HG02571 (cell line): ENCODE data around the gene GRM3.

Source experiments
- ATAC-seq: cut with Tn5 transposase; IDR thresholded peaks from one replicate; pipeline ENCODE4 v1.9.1; 2021; ENCODE audit warnings: mild to moderate bottlenecking, moderate library complexity; ENCODE audit not compliant: unreplicated experiment

Gene GRM3

DNA sequence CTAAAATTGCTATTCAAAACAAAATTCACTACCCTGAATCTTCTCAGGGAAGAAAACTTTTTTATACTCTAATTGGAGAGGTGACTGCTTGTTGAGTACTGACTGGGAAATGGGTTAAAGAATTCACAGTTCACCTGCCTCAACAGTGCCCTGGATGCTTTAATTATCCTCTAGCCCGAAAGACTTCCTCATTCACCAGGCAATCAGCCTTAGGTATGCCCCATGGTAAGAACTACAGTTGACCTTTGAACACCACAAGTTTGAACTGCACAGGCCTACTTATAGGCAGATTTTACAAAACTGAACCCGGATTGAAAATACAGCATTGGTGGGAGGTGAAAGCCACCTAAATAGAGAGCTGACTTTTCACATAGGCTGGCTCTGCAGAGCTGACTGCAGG lies 240.4 kb downstream of the GRM3 start:
- ATAC-seq, result no peak

DNA sequence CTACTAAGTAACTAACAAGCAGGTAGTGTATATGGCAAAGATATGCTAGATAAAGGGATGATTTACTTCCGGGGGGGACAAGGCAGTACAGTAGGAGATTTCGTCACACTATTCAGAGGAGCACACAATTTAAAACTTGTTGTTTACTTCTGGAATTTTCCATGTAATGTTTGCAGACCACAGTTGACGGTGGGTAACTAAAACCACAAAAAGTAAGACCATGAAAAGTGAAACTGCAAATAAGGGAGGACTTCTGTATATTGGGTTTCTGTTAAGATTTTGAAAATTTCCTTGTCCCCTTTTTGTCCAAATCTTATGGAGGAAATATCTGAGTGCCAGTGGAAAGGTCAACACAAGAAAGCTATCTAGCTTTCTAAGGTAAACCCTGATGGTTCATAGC lies 245.8 kb downstream of the GRM3 start:
- no peak for ATAC-seq

GRCh38 chr7:86898171-86898570 lies 254.5 kb downstream of the GRM3 start:
- no peak for ATAC-seq

DNA sequence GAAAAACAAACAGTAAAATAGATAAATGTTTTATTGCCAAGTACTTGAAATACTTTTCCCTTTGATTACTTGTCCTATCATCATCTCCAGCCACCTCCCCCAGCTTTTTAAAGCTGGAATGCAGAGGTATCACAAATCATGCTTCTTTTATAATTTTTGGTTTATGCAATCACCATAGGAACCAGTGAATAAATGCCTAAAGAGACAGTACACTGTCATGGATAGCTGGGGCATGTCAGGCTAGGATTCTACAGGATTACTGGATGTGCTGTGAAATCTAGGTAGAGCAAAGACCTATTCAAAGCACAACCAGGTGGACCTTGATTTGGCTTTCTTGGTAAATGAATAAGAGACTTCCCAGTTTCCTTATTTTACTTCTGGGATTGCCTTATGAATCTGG lies 257.2 kb downstream of the GRM3 start:
- ATAC-seq, result no peak

DNA sequence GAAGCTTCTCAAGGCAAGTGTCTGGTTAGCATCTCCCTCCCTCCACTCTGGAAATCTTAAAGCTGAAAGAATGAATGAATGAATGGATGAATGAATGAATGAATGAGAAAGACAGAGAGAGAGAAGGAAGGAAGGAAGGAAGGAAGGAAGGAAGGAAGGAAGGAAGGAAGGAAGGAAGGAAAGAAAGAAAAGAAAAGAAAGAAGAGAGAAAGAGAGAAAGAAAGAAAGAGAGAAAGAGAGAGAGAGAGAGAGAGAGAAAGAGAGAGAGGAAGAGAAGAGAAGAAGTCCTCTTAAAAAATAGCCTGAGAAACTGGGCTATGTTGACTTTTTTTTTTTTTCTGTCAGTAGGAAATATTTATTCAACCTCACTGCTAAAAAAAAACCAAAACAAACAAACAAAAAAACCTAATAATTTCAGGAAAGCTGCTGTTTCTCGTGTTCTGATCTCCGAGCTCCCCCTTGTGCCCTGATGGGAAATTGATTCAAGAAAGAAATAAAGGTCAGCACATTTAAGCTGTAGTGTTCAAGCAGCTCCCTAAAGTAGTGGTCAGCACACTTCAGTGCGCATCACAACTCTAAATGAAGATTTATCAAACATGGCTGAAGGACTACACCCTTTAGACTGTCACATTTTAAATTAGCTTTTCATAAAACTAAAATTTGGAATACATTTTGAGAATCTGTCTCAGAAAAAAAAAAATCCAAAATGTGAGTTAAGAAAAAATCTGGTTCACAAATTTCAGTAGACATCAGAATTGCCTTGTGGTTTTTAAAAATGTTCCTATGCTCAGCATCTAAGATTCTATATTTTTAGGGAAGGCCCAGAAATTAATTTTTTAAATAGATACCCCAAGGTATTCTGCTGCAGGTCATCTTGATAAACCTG lies 261.5 kb downstream of the GRM3 start:
- no peak for ATAC-seq

DNA sequence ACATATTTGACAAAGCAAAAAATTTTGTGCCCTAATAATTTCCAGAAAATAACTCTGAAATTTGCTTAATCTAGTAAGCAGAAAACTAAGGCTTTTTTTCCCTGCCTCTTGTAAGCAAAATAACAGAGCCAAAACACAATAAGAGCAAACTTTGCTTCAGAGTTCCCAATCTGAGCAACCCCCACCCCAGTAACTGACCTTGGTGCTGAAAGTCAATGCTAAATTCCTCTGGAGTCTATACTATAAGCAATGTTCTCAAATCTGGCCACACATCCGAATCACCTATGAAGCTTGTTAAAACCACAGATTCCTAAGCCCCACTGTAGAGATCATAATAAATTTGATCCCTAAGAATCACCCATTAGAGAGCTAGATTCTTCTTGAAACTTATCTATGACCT lies 265.2 kb downstream of the GRM3 start:
- ATAC-seq, result no peak

- no peak for ATAC-seq
These were observed 267.9 kb downstream of the GRM3 start for GRCh38 chr7:86911659-86912058.

GRCh38 chr7:86913709-86914108 lies 270.0 kb downstream of the GRM3 start:
- no peak for ATAC-seq
